ENCODE data around the gene RAB30. TPM values are rescaled to one million over a fixed set of nuclear protein-coding genes. Genes with fewer than 3 reads are reported as not detected.
A peak's percentile ranks its signal among the peaks of the same experiment; 100 is the strongest.

The RAB30 gene, protein sequence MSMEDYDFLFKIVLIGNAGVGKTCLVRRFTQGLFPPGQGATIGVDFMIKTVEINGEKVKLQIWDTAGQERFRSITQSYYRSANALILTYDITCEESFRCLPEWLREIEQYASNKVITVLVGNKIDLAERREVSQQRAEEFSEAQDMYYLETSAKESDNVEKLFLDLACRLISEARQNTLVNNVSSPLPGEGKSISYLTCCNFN
- 66.3 TPM for total RNA-seq
- polyA plus RNA-seq, result 10 to 100 TPM; 13.3 to 27.4 (median 21.4) TPM

DNA sequence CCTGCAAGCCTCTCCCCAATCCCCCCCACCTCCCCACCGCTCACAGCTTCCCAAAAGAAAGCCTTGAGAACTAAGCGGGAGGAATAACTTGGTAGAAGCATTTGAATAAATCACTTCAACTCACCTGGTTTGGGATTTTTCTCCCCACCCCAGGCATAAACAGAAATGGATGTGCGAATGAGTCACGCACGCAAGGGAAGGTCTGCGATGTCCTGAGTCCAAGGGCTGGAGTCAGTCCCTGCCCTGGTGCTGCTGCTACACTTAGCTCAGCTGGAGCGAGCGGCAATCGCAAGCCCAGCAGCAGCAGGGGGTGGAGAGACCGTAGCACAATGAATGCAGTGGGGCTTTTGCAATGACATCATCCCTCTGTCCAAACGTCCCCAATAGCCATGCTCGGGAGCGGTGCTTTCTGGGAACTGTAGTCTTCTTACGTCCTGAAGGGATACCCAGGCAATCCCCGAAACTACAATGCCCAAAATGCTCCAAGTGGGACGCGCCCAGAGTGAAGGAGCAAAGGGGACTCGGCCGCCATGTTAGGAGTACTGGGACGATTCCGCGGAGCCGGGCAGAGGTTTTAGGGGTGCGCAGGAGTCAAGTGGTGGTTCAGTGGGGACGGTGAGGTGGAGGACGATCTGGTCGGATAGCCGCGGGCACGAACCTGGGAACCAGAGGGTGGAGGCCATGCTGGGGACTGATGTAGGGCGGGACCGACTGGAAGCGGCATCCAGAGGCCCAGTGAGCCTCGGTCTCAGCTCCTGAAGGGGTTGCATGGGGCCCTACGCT, at the start of gene RAB30:
RAB30 (minus strand) TSS at position 331 of the 783 bp plus-strand sequence. CDS start 74,581 bp downstream, outside the sequence.
- Histone ChIP-seq H3K9me3 (ENCODE audit: control insufficient read depth in 2 of 2, low read length in 2 of 2) (no peaks in the 10 kb centered on the region), H3K27me3 (ENCODE audit: control insufficient read depth, insufficient read depth, low read length) (no peaks in the 10 kb centered on the region), H3K36me3 (ENCODE audit: control insufficient read depth, insufficient read depth, low read length) (no peaks in the 10 kb centered on the region), H3K4me3 (ENCODE audit: low read depth, low read length) (peak within 1 kb of the TSS; percentile 87), H3K27ac (ENCODE audit: insufficient read depth, low read length, poor library complexity, severe bottlenecking) (peak within 1 kb of the TSS; percentile 93), H3K4me1 (ENCODE audit: control insufficient read depth, insufficient read depth, low read length, poor library complexity, severe bottlenecking) (peaks cover 55% of the 10 kb centered on the region)
- Mint-ChIP-seq H3K4me1 (peaks cover 29 to 51% (median 34%) of the 10 kb centered on the region in 4 donors), H3K36me3 (peaks cover 14% of the 10 kb centered on the region), H3K4me3 (no peak within 1 kb of the TSS), H3K27ac (no peak within 1 kb of the TSS), H3K9me3 (peaks cover 0 to 2% (median 0%) of the 10 kb centered on the region in 7 donors), H3K27me3 (no peaks in the 10 kb centered on the region)
- ATAC-seq (ENCODE audit: low read depth in 2 of 2) (peak; percentile 94 to 95), DNase-seq (peak; percentile 94 to 99 (median 95))

DNA sequence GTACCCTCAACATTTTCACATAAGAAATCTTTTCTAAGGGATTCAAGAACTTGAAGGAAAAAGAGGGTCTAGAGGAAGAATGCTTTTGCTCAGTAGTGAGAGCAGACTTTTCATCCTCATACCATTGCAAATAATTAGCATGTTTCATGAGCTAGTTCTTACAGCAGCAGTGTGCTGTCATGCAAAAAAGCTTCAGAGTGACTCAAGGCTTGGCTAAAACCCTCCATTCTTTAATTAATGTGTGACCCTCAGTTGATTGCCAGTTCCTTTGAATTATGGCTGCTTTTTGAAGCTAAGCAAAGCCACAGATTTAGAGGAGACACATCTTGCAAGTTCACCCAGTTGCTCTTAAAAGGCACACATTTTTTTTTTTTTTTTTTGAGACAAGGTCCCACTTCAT, 48.6 kb upstream of the RAB30 start:
- no peaks in the 10 kb centered on the region for H3K36me3 ChIP-seq (ENCODE audit: control insufficient read depth, insufficient read depth, low read length)
- no peaks in the 10 kb centered on the region for H3K27me3 ChIP-seq (ENCODE audit: control insufficient read depth, insufficient read depth, low read length)
- no peaks in the 10 kb centered on the region for H3K9me3 Mint-ChIP-seq
- ATAC-seq (ENCODE audit: low read depth in 2 of 2) (no peak), DNase-seq (no peak)
- H3K36me3 Mint-ChIP-seq, result no peaks in the 10 kb centered on the region
- H3K4me3 ChIP-seq (ENCODE audit: low read depth, low read length), result no peak overlapping the region
- peak overlapping the region; percentile 20 to 86 (median 83) for H3K27ac Mint-ChIP-seq
- H3K4me1 Mint-ChIP-seq, result peaks cover 6 to 71% (median 38%) of the 10 kb centered on the region in 4 donors
- no peaks in the 10 kb centered on the region for H3K9me3 ChIP-seq (ENCODE audit: control insufficient read depth in 2 of 2, low read length in 2 of 2)
- no peak overlapping the region for H3K4me3 Mint-ChIP-seq
- H3K4me1 ChIP-seq (ENCODE audit: control insufficient read depth, insufficient read depth, low read length, poor library complexity, severe bottlenecking), result peaks cover 40% of the 10 kb centered on the region
- H3K27ac ChIP-seq (ENCODE audit: insufficient read depth, low read length, poor library complexity, severe bottlenecking), result no peak overlapping the region
- H3K27me3 Mint-ChIP-seq, result no peaks in the 10 kb centered on the region

DNA sequence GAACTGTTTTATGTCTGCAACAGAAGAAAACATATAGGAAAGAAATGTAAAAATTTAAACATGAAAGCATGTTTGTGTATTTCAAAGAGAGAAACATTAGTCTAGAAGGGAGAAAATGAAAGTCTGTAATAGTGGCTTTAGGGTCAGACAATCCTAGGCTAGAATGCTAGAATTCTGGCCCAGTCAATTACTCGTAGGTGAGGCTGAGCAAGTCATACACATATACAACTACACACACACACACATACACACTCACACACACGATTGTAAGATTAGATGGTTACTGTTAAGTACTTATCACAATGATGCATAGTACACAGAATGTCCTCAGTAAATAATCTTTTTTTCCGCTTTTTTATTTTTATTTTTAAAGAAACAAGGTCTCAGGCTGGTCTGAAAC, 47.5 kb upstream of the RAB30 start:
- Mint-ChIP-seq H3K4me3 (peak overlapping the region in 1 of 4 donors; percentile 24), H3K9me3 (no peaks in the 10 kb centered on the region), H3K27ac (peak overlapping the region; percentile 83 to 98 (median 86)), H3K27me3 (no peaks in the 10 kb centered on the region), H3K4me1 (peaks cover 14 to 79% (median 40%) of the 10 kb centered on the region in 4 donors), H3K36me3 (peaks cover 3% of the 10 kb centered on the region)
- no peak overlapping the region for H3K27ac ChIP-seq (ENCODE audit: insufficient read depth, low read length, poor library complexity, severe bottlenecking)
- H3K36me3 ChIP-seq (ENCODE audit: control insufficient read depth, insufficient read depth, low read length), result no peaks in the 10 kb centered on the region
- H3K4me1 ChIP-seq (ENCODE audit: control insufficient read depth, insufficient read depth, low read length, poor library complexity, severe bottlenecking), result peaks cover 41% of the 10 kb centered on the region
- no peak overlapping the region for H3K4me3 ChIP-seq (ENCODE audit: low read depth, low read length)
- ATAC-seq (ENCODE audit: low read depth in 2 of 2), result no peak
- DNase-seq, result no peak
- no peaks in the 10 kb centered on the region for H3K9me3 ChIP-seq (ENCODE audit: control insufficient read depth in 2 of 2, low read length in 2 of 2)
- no peaks in the 10 kb centered on the region for H3K27me3 ChIP-seq (ENCODE audit: control insufficient read depth, insufficient read depth, low read length)

DNA sequence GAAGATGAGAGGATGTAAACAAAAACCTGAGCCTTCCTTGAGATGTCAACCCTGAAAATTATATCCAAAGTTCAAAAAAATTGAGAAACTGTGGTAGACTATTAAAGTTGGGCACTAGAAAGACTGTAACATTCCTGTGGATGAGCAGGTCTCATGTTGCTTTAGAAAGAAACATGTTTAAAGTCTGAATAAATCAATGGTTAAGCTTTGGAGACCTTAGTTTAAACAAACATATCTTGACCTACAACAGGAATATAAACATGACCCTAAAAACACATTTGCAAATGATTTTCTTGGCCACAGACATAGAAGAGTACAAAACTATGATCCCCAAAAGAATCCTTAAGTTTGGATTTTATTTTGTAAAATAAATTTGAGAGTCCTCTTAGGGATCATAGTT, 47.1 kb upstream of the RAB30 start:
- Histone ChIP-seq H3K4me3 (ENCODE audit: low read depth, low read length) (no peak overlapping the region), H3K27me3 (ENCODE audit: control insufficient read depth, insufficient read depth, low read length) (no peaks in the 10 kb centered on the region), H3K4me1 (ENCODE audit: control insufficient read depth, insufficient read depth, low read length, poor library complexity, severe bottlenecking) (peaks cover 41% of the 10 kb centered on the region), H3K36me3 (ENCODE audit: control insufficient read depth, insufficient read depth, low read length) (no peaks in the 10 kb centered on the region), H3K27ac (ENCODE audit: insufficient read depth, low read length, poor library complexity, severe bottlenecking) (no peak overlapping the region), H3K9me3 (ENCODE audit: control insufficient read depth in 2 of 2, low read length in 2 of 2) (no peaks in the 10 kb centered on the region)
- Mint-ChIP-seq H3K36me3 (peaks cover 3% of the 10 kb centered on the region), H3K4me3 (peak overlapping the region in 2 of 4 donors; percentile 17 to 31), H3K27me3 (no peaks in the 10 kb centered on the region), H3K27ac (peak overlapping the region; percentile 83 to 98 (median 86)), H3K4me1 (peaks cover 14 to 78% (median 40%) of the 10 kb centered on the region in 4 donors), H3K9me3 (no peaks in the 10 kb centered on the region)
- ATAC-seq (ENCODE audit: low read depth in 2 of 2), result no peak
- no peak for DNase-seq

DNA sequence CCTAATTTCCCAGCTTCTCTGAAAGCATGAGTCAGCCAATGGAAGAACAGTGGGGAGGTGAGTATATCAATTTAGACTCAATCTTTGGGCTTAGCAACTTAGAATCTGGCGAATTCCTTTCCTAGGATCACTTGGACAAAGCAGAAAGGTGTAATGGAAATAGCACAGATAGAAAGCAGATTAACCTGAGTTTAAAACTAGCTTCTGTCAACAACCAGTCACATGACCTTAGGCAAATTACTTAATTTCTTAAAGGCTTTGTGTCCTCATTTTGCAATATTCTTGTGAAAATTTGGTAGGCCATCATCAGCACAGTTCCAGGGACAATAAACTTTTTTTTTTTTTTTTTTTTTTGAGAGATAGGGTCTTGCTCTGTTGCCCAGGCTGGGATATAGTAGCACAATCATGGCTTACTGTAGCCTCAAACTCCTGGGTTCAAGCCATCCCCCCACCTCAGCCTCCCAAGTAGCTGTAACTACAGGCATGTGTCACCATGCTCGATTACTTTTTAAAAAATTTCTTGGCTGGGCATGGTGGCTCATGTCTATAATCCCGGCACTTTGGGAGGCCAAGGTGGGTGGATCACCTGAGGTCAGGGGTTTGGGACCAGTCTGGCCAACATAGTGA, 44.4 kb upstream of the RAB30 start:
- Histone ChIP-seq H3K4me1 (ENCODE audit: control insufficient read depth, insufficient read depth, low read length, poor library complexity, severe bottlenecking) (peaks cover 33% of the 10 kb centered on the region), H3K4me3 (ENCODE audit: low read depth, low read length) (peak overlapping the region; percentile 74), H3K36me3 (ENCODE audit: control insufficient read depth, insufficient read depth, low read length) (no peaks in the 10 kb centered on the region), H3K27ac (ENCODE audit: insufficient read depth, low read length, poor library complexity, severe bottlenecking) (no peak overlapping the region), H3K9me3 (ENCODE audit: control insufficient read depth in 2 of 2, low read length in 2 of 2) (no peaks in the 10 kb centered on the region), H3K27me3 (ENCODE audit: control insufficient read depth, insufficient read depth, low read length) (no peaks in the 10 kb centered on the region)
- ATAC-seq (ENCODE audit: low read depth in 2 of 2), result no peak
- Mint-ChIP-seq H3K4me3 (peak overlapping the region; percentile 68 to 94 (median 88)), H3K9me3 (no peaks in the 10 kb centered on the region), H3K36me3 (peaks cover 9% of the 10 kb centered on the region), H3K4me1 (peaks cover 9 to 60% (median 29%) of the 10 kb centered on the region in 4 donors), H3K27me3 (no peaks in the 10 kb centered on the region), H3K27ac (peak overlapping the region; percentile 35 to 76 (median 39))
- DNase-seq, result no peak

DNA sequence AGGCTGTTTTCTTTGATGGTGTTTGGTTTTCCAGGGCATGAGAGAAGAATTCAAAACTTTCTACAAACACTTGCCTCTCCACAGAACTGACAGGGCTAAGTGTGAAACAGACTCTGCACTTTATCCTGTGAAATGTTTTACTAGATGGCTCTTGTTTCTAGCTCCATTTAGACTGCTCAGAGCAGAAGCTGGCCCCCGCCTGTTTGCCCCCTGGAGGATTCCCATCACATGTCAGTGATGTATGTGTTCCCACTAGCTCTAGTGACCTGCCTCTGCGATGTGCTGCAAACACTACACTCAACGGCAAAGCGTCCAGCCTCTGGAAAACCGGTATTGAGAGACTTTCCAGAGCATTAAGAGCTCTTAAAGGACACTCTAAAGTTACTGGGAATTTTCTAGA, 43.9 kb upstream of the RAB30 start:
- Mint-ChIP-seq H3K9me3 (no peaks in the 10 kb centered on the region), H3K27ac (peak overlapping the region; percentile 35 to 76 (median 39)), H3K36me3 (peaks cover 10% of the 10 kb centered on the region), H3K27me3 (no peaks in the 10 kb centered on the region), H3K4me1 (peaks cover 9 to 54% (median 29%) of the 10 kb centered on the region in 4 donors), H3K4me3 (peak overlapping the region; percentile 55 to 86 (median 71))
- H3K9me3 ChIP-seq (ENCODE audit: control insufficient read depth in 2 of 2, low read length in 2 of 2), result no peaks in the 10 kb centered on the region
- peak overlapping the region; percentile 74 for H3K4me3 ChIP-seq (ENCODE audit: low read depth, low read length)
- H3K36me3 ChIP-seq (ENCODE audit: control insufficient read depth, insufficient read depth, low read length), result no peaks in the 10 kb centered on the region
- H3K4me1 ChIP-seq (ENCODE audit: control insufficient read depth, insufficient read depth, low read length, poor library complexity, severe bottlenecking), result peaks cover 33% of the 10 kb centered on the region
- no peak for ATAC-seq (ENCODE audit: low read depth in 2 of 2)
- no peaks in the 10 kb centered on the region for H3K27me3 ChIP-seq (ENCODE audit: control insufficient read depth, insufficient read depth, low read length)
- no peak for DNase-seq
- no peak overlapping the region for H3K27ac ChIP-seq (ENCODE audit: insufficient read depth, low read length, poor library complexity, severe bottlenecking)

DNA sequence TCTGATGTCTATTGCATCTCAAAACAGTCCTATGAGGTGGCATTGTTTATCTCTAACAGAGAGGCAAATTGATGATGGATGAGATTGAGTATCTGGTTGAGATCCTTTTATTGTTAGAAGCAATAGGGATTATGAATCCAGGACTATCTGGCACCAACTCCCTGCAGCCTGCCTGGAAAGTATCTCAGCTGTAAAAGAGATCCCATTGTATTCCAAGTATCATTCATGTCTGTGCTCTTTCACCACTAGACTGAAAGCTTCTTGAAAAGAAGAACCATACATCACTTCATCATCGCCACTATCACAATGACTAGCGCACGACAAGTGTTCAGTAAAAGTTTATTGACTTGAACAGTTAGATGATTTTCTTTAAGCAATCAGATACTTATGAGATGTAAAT, 43.3 kb upstream of the RAB30 start:
- H3K4me1 Mint-ChIP-seq, result peaks cover 9 to 49% (median 28%) of the 10 kb centered on the region in 4 donors
- peaks cover 10% of the 10 kb centered on the region for H3K36me3 Mint-ChIP-seq
- H3K4me3 ChIP-seq (ENCODE audit: low read depth, low read length), result no peak overlapping the region
- H3K36me3 ChIP-seq (ENCODE audit: control insufficient read depth, insufficient read depth, low read length), result no peaks in the 10 kb centered on the region
- ATAC-seq (ENCODE audit: low read depth in 2 of 2) (no peak), DNase-seq (no peak)
- peaks cover 33% of the 10 kb centered on the region for H3K4me1 ChIP-seq (ENCODE audit: control insufficient read depth, insufficient read depth, low read length, poor library complexity, severe bottlenecking)
- H3K27ac ChIP-seq (ENCODE audit: insufficient read depth, low read length, poor library complexity, severe bottlenecking), result no peak overlapping the region
- H3K27ac Mint-ChIP-seq, result peak overlapping the region in 1 of 3 donors; percentile 68
- H3K9me3 ChIP-seq (ENCODE audit: control insufficient read depth in 2 of 2, low read length in 2 of 2), result no peaks in the 10 kb centered on the region
- no peaks in the 10 kb centered on the region for H3K27me3 Mint-ChIP-seq
- H3K9me3 Mint-ChIP-seq, result no peaks in the 10 kb centered on the region
- peak overlapping the region in 3 of 4 donors; percentile 52 to 86 (median 55) for H3K4me3 Mint-ChIP-seq
- H3K27me3 ChIP-seq (ENCODE audit: control insufficient read depth, insufficient read depth, low read length), result no peaks in the 10 kb centered on the region
